T-helper 1 cell treated with Interleukin-12 subunit alpha and Interleukin-12 subunit beta and Interleukin-4 antibody, amounts not matched to agents 30 ng/mL and 1 ng/mL, for 36 hours (primary cell): ENCODE measurements around the gene ATP6V1B1. TPM values are rescaled to one million over a fixed set of nuclear protein-coding genes. Genes with fewer than 3 reads are reported as not detected.

Experiments used
- intact Hi-C: fragments of 100-400 bp; cut with micrococcal nuclease; formaldehyde crosslinking; loops from one replicate; pipeline ENCODE4 v1.15.1; 2024
- total RNA-seq: library from RNA; stranded (reverse); gene quantifications from 2 replicates; pipeline ENCODE4 v1.2.3, GENCODE V29; 2022

ATP6V1B1 gene
- total RNA-seq, 1 donor from 2014 or later: not detected

DNA sequence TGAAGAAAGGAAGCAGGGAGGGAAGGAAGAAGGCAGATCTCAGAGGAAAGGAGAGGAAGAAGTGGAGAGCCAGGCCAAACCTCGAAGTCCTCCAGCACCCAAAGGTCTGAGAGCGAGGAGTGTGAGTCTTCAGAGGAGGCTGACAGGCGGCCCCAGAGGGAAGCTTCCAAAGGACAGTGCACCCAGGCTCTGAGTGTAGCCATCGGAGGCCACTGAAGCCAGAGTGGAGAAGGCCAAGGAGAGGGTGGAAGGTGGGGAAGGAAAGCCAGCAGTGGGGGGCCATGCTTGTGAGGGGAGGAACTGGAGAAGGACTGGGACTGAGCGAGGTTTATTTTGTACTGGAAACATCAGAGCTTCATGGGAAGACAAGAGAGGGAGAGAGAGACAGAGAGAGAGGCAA is 6.0 kb downstream of the ATP6V1B1 start:
- intact Hi-C loops: no loop called here

GRCh38 chr2:70942396-70943204 is 6.9 kb downstream of the ATP6V1B1 start:
- intact Hi-C loops: no loop called here

GRCh38 chr2:70943205-70943871 is 7.6 kb downstream of the ATP6V1B1 start:
- intact Hi-C loops: no loop called here

- intact Hi-C loops: no loop called here
Measured at GRCh38 chr2:70944111-70944690, 8.5 kb downstream of the ATP6V1B1 start.

- intact Hi-C loops: loop anchor here (1.0 kb wide), 4 partner anchors 18 to 643 kb away; no protein-coding TSS in a partner anchor
Measured at GRCh38 chr2:70946832-70947442, 11.2 kb downstream of the ATP6V1B1 start.

DNA sequence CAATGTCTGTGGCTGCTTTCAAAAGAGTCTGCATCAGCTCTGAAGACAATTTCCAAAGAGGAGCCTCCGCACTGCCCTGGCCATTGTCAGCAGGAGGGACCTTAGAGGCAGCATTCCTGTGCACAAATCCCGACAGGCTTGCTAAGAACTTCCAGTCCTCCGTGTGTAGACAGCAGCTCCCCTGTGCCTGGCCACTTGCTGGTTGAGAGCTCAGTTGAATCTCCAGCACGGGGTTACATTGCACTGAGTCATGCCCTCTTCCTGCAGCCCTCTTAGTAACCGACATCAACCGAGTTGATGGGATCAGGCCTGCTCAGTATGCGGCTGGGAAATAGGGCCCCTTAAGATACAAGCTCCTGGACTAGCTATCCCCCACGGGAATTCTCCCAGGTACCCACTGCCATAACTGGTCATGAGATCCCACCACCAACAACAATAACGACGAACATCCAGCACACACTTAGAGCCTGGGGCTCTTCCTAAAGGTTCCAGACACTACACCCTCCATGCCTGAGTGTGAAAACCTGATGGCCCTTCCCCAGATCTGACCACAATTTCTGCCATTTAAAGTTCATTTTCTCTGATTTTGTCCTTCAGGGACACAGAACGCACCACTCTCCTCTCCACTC is 12.0 kb downstream of the ATP6V1B1 start:
- intact Hi-C loops: loop anchor here (1.0 kb wide), 7 partner anchors 18 to 643 kb away; no protein-coding TSS in a partner anchor

DNA sequence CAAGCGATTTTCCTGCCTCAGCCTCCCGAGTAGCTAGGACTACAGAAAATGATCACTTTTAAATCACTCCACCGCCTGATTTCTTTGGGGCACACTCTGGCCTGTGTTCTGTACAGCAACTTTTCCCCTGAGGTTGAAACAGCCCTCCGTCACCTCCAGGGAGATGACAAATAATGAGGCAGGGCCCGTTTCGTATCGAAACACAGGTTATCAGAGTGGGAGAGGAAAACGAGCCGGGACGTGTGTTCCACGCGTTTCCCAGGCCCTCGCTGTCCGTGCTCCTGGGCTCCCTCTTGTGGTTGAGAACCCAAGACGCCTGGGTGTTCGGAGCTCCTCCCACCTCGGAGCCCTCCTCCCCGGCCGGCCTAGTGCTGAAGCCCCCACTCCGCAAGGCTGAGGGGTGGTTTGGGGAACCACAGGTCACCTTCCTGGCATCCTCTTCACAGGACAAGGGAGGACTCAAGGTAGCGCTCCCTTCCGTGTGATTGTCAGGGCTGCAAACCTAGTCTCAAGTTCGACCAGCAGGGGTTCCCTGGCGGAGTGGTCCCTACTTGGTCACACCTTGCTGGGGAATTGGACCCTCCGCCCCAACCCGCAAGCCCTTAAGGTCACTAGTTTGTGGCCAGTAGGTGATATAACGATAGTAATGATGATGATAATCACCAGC is 12.8 kb downstream of the ATP6V1B1 start:
- intact Hi-C loops: loop anchor here (1.0 kb wide), 3 partner anchors 28 to 293 kb away; no protein-coding TSS in a partner anchor

DNA sequence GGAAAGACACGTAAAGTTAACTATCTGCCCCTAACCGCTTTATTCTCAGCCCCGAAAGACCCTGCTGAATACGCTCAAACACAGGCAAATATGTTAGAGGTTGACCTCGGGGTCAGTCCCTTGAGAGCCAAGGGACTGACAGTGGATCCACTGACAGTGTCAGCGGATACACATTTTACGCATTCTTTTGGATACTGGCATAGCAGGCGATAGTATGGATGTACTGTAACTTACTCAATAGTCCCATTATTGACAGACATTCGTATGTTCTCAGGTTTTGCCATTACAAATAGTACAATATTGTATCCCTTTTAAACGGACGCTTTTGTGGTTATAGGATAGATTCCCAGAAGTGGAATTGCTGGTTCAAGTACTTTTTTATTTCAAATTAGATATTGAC is 13.4 kb downstream of the ATP6V1B1 start:
- intact Hi-C loops: no loop called here

DNA sequence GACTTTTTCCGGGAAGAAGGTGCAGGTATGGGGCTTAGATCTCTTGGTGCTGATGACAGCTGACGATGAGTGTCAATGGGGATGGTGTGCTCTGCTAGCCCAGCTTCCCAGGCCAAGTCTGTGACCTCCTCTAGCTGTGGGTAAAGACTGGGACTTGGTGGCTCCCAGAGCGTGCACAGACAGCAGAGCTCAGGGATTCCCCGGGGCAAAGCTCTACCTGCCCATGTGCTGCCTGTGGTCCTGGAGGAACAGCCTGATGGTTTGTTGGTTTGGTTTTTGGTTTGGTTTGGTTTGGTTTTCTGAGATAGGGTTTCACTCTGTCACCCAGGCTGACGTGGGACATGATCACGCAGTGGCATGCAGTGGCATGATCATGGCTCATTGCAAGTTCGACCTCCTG is 19.2 kb downstream of the ATP6V1B1 start:
- intact Hi-C loops: no loop called here

DNA sequence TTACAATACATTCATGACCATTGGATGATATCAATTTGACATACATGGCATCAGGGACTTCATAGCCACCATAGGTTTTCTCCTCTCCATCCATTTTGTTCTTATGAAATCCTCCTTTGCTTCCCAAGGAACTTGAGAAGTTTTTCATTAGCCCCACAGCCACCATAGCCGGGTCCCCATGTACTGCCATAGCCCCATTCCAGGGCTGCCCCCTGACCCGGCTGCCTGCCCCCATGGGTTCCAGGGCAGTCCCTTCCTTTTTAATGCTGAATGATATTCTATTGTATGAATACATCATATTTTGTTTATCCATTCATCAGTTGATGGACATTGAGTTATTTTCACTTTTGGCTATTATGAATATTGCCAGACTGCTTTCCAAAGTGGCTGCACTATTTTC is 20.4 kb downstream of the ATP6V1B1 start:
- intact Hi-C loops: no loop called here

GRCh38 chr2:70957798-70958197 is 22.1 kb downstream of the ATP6V1B1 start:
- intact Hi-C loops: no loop called here

DNA sequence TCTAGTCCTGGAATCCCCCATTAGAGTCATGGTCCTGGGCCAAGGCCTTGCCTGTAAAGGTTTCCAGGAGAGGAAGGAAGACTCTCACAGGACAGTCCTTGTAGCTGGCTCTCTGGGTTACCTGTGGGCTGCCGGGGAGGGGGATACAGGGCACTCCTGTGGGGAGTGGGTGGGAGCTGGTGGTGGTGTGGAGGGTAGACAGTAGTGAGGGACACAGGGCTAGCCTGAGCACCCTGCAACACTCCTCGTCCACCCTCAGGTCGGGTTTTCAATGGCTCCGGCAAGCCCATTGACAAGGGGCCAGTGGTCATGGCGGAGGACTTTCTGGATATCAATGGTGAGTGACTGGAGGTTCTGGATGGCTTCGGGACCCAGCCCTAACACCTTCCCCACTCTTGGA is 23.1 kb downstream of the ATP6V1B1 start:
- intact Hi-C loops: no loop called here

DNA sequence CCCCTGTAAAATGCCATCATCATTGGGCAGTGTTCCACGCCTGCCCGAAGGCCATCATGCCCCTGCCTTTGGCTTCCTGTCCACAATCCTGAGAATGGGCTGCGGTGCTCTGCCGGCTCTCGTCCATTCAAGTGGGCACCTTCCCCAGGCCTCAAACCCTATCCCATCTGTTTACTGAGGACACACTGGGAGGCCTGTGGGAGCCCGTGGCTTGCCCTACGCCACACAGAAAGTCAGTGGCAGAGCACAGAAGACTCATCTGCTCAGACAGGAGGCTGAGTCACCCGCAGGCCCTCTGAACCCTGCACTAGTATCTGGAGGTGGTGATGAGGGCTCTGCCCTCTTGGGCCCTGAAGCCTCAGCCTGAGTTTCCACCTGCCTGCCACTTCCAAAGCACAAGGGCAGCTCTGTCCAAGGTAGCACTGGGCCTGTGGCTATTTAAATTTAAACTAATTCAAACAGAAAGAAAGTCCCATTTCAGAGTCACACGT is 23.6 kb downstream of the ATP6V1B1 start:
- intact Hi-C loops: no loop called here

DNA sequence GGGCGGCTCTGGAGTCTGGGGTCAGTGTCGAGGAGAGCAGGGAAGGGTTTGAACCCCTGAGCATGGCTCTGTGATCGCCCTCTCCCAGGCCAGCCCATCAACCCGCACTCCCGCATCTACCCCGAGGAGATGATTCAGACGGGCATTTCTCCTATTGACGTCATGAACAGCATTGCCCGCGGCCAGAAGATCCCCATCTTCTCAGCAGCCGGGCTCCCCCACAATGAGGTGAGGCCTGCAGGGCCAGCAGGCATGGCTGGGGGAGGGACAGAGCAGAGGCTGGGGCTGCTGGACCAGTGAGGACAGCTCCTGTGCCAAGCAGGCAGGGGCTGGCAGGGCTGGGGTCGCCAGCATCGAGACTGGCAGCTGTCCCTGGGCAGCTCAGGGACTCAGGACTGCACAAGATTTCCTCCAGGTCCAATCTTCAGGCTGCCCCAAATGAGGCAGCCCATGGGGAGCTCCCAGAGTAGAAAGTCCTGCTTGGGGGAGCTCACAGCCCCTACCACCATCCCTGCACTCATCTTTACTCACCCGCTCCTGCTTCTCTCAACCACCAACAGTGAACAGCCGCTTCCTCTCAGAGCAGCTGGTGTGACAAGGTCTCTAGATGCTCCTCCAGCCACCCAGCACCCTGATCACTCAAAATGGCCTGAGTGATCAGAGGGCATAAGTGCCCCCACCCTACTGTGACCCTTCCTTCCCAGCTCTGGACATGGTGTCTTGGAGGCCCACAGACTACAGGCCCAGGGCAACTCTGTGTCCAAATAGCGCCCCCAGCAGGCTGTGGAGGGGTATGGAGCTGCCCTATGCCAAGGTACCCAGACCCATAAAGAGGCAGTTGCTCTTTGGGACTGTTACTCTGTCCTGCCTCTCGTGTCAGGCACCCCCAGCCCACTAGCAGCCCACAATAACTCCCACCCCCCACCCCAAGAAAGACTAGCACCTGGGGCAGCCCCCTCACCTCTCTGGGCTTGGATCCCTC is 24.4 kb downstream of the ATP6V1B1 start:
- intact Hi-C loops: no loop called here

DNA sequence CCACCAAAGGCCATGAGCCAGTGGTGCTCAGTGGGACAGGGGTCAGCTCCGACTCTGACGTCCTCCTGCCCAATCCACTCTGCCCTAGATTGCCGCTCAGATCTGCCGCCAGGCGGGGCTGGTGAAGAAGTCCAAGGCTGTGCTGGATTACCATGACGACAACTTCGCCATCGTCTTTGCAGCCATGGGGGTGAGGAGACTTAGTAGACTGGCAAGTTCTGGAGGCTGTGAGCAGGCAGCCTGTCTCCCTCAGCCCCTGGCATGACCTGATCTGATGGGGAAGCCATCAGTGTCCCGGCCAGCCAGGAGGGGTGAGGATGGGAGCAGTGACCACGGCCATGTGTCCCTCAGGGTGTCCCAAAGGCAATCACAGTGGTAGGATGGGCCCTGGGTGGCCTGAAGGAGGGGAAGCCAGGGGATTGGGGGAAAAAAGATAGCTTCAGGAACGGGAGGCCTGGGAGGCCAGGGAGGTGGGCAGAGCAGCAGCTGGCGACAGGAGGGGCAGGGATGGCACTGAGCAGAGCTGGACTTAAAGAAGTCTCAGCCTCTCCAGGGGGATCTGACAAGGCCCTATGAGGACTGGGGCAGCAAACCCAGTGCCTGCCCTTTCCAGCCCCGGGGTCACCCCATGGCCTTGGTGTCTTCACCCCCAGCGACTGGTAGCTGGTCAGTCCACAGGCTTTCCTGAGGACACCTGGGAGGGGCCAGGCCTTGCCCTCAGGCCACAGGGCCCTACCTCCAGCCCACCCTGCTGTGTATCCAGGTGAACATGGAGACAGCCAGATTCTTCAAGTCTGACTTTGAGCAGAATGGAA is 25.3 kb downstream of the ATP6V1B1 start:
- intact Hi-C loops: no loop called here

DNA sequence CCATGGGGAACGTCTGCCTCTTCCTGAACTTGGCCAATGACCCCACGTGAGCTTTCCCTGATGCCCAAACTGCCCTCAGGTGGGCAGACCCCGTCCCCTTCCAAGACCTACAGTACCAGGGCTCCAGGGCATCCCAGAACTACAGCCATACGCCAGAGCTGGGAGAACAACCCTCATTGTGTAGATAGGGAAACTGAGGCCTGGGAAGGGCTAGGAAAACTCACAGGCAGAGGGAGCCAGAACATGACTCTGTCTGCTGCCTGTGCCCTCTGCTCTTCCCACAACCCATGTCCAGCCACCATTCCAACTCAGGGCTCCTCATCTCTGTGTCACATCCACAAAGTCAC is 25.9 kb downstream of the ATP6V1B1 start:
- intact Hi-C loops: no loop called here

- intact Hi-C loops: no loop called here
Measured at GRCh38 chr2:70962211-70962884, 26.6 kb downstream of the ATP6V1B1 start.
